ENCODE data around the gene PTPRT. TPM values are rescaled to one million over a fixed set of nuclear protein-coding genes. Genes with fewer than 3 reads are reported as not detected.

The PTPRT gene
- total and polyA plus RNA-seq, 10 of the 15 experiments (the other 5 are each of a cell fraction or from before 2014, with no cell fraction given) = not detected

GRCh38 chr20:42938441-42939205 lies 251.1 kb downstream of the PTPRT start:
- Histone ChIP-seq H3K27ac (ENCODE audit: control insufficient read depth, insufficient read depth) (no peak overlapping the region), H3K4me3 (no peak overlapping the region), H3K9me3 (replicated peaks; ENCODE audit: control insufficient read depth, insufficient read depth, low read length) (no peaks in the 10 kb centered on the region), H3K27me3 (replicated peaks in 1 of 2; ENCODE audit: control insufficient read depth in 2 of 2, insufficient read depth in 2 of 2, low read length in 1 of 2) (no peaks in the 10 kb centered on the region), H2AFZ (ENCODE audit: control insufficient read depth, low read depth, low read length) (no peak overlapping the region), H3K4me2 (ENCODE audit: control insufficient read depth, insufficient read depth) (no peak overlapping the region), H3K9ac (ENCODE audit: control insufficient read depth, insufficient read depth, low read length) (no peak overlapping the region), H3K79me2 (ENCODE audit: control insufficient read depth, insufficient read depth, low read length) (no peaks in the 10 kb centered on the region), H3K36me3 (ENCODE audit: control insufficient read depth in 2 of 2, insufficient read depth in 2 of 2, low read length in 1 of 2) (no peaks in the 10 kb centered on the region), H3K4me1 (ENCODE audit: control insufficient read depth, insufficient read depth, low read length) (no peaks in the 10 kb centered on the region), H4K20me1 (ENCODE audit: control insufficient read depth, insufficient read depth) (no peaks in the 10 kb centered on the region)
- ChIA-PET RAD21 (ENCODE audit: unreplicated experiment) (no interaction called here), SMC1A (ENCODE audit: uncharacterized antibody, unreplicated experiment) (no interaction called here), CTCF (no interaction called here), POLR2A (no interaction called here)
- WGBS (ENCODE audit: insufficient coverage, insufficient replicate concordance, low lambda C conversion rate, missing lambda C conversion rate) = 2% methylated on average over 3 of the region's 3 CpGs
- BruUV-seq (replicated peaks) = no TSS peak
- ATAC-seq (no peak), DNase-seq (ENCODE audit: low read depth, low spot score) (no peak), FAIRE-seq (no peak)
- intact Hi-C loops (cut with micrococcal nuclease; ENCODE audit: unreplicated experiment) = no loop called here
- in situ Hi-C loops (cut with MboI) = no loop called here
- TF ChIP-seq PKNOX1 (IDR thresholded peaks at IDR 0.05) = no peak

GRCh38 chr20:42936482-42936881 lies 253.2 kb downstream of the PTPRT start:
- in situ Hi-C loops (cut with MboI) (no loop called here), intact Hi-C loops (cut with micrococcal nuclease; ENCODE audit: unreplicated experiment) (no loop called here)
- DNase-seq (ENCODE audit: low read depth, low spot score) (no peak), ATAC-seq (no peak), FAIRE-seq (no peak)
- H3K27me3 ChIP-seq (replicated peaks in 1 of 2; ENCODE audit: control insufficient read depth in 2 of 2, insufficient read depth in 2 of 2, low read length in 1 of 2) = no peaks in the 10 kb centered on the region
- no peaks in the 10 kb centered on the region for H3K4me1 ChIP-seq (ENCODE audit: control insufficient read depth, insufficient read depth, low read length)
- H3K4me2 ChIP-seq (ENCODE audit: control insufficient read depth, insufficient read depth) = no peak overlapping the region
- H3K9ac ChIP-seq (ENCODE audit: control insufficient read depth, insufficient read depth, low read length) = no peak overlapping the region
- H3K9me3 ChIP-seq (replicated peaks; ENCODE audit: control insufficient read depth, insufficient read depth, low read length) = no peaks in the 10 kb centered on the region
- ChIA-PET RAD21 (ENCODE audit: unreplicated experiment) (no interaction called here), POLR2A (no interaction called here), SMC1A (ENCODE audit: uncharacterized antibody, unreplicated experiment) (no interaction called here), CTCF (no interaction called here)
- H3K36me3 ChIP-seq (ENCODE audit: control insufficient read depth in 2 of 2, insufficient read depth in 2 of 2, low read length in 1 of 2) = no peaks in the 10 kb centered on the region
- no peaks in the 10 kb centered on the region for H4K20me1 ChIP-seq (ENCODE audit: control insufficient read depth, insufficient read depth)
- no peaks in the 10 kb centered on the region for H3K79me2 ChIP-seq (ENCODE audit: control insufficient read depth, insufficient read depth, low read length)
- 0% methylated on average over 3 of the region's 3 CpGs for WGBS (ENCODE audit: insufficient coverage, insufficient replicate concordance, low lambda C conversion rate, missing lambda C conversion rate)
- H3K27ac ChIP-seq (ENCODE audit: control insufficient read depth, insufficient read depth) = no peak overlapping the region
- no TSS peak for BruUV-seq (replicated peaks)
- H2AFZ ChIP-seq (ENCODE audit: control insufficient read depth, low read depth, low read length) = no peak overlapping the region
- H3K4me3 ChIP-seq = no peak overlapping the region
- TF ChIP-seq ZNF207 (IDR thresholded peaks at IDR 0.05; ENCODE audit: borderline replicate concordance) = no peak
- TF ChIP-seq BCL3 (IDR thresholded peaks at IDR 0.05; ENCODE audit: borderline replicate concordance, insufficient read depth, low read depth, low read length, poor library complexity, severe bottlenecking) = no peak
- no peak for TF ChIP-seq SUPT20H (IDR thresholded peaks at IDR 0.05; ENCODE audit: borderline replicate concordance, control insufficient read depth, low read depth, low read length)
- no peak for TF ChIP-seq RB1 (IDR thresholded peaks at IDR 0.05; ENCODE audit: borderline replicate concordance)
- no peak for TF ChIP-seq ZBTB11 (CRISPR knock-in tag; IDR thresholded peaks at IDR 0.05)
- TF ChIP-seq RAD51 (IDR thresholded peaks at IDR 0.05) = no peak
- no peak for TF ChIP-seq PAX8 (IDR thresholded peaks at IDR 0.05)
- no peak for TF ChIP-seq NR2C1 (IDR thresholded peaks at IDR 0.05)
- no peak for TF ChIP-seq CREM (IDR thresholded peaks at IDR 0.05; ENCODE audit: low read depth)
